Measurements from ENCODE around the gene C5orf46.

C5orf46 gene

GRCh38 chr5:147854894-147855773 lies 51.2 kb downstream of the C5orf46 start:
- Histone ChIP-seq H3K9ac (ENCODE audit: low read length) (no peak overlapping the region), H3K27ac (ENCODE audit: low read depth, low read length) (no peak overlapping the region), H3K18ac (ENCODE audit: low read length) (no peak overlapping the region), H2BK15ac (replicated peaks; ENCODE audit: low read depth) (no peak overlapping the region), H3K4me1 (ENCODE audit: control insufficient read depth, low read depth, low read length) (no peaks in the 10 kb centered on the region), H3K79me2 (ENCODE audit: control insufficient read depth, insufficient read depth, low read length) (no peaks in the 10 kb centered on the region), H4K5ac (ENCODE audit: low read length) (no peak overlapping the region), H3K4me3 (ENCODE audit: low read length) (no peak overlapping the region), H3K79me1 (ENCODE audit: low read length) (no peaks in the 10 kb centered on the region), H2BK120ac (ENCODE audit: low read depth, low read length) (no peak overlapping the region), H3K36me3 (ENCODE audit: control insufficient read depth, insufficient read depth, low read length) (no peaks in the 10 kb centered on the region), H2AK5ac (ENCODE audit: low read length) (no peak overlapping the region), H3K27me3 (ENCODE audit: insufficient read depth, low read length, poor library complexity) (no peaks in the 10 kb centered on the region), H3K23ac (ENCODE audit: low read length) (no peak overlapping the region), H3K56ac (ENCODE audit: low read length) (no peak overlapping the region), H4K8ac (ENCODE audit: low read depth, low read length) (no peak overlapping the region), H3K4me2 (ENCODE audit: low read length) (no peak overlapping the region), H2BK5ac (ENCODE audit: low read length) (no peak overlapping the region), H3K4ac (ENCODE audit: low read depth, low read length) (no peak overlapping the region)
- WGBS (ENCODE audit: extremely low coverage, insufficient coverage, low lambda C conversion rate) = 100% methylated on average over 3 of the region's 11 CpGs
- DNase-seq = no peak

GRCh38 chr5:147854331-147854730 lies 52.0 kb downstream of the C5orf46 start:
- Histone ChIP-seq H3K36me3 (ENCODE audit: control insufficient read depth, insufficient read depth, low read length) (no peaks in the 10 kb centered on the region), H3K79me1 (ENCODE audit: low read length) (no peaks in the 10 kb centered on the region), H3K27me3 (ENCODE audit: insufficient read depth, low read length, poor library complexity) (no peaks in the 10 kb centered on the region), H2BK5ac (ENCODE audit: low read length) (no peak overlapping the region), H3K27ac (ENCODE audit: low read depth, low read length) (no peak overlapping the region), H3K23ac (ENCODE audit: low read length) (no peak overlapping the region), H3K18ac (ENCODE audit: low read length) (peak overlapping the region; percentile 47), H3K79me2 (ENCODE audit: control insufficient read depth, insufficient read depth, low read length) (no peaks in the 10 kb centered on the region), H2AK5ac (ENCODE audit: low read length) (no peak overlapping the region), H4K5ac (ENCODE audit: low read length) (no peak overlapping the region), H2BK15ac (replicated peaks; ENCODE audit: low read depth) (no peak overlapping the region), H3K4me3 (ENCODE audit: low read length) (no peak overlapping the region), H4K8ac (ENCODE audit: low read depth, low read length) (no peak overlapping the region), H3K4me1 (ENCODE audit: control insufficient read depth, low read depth, low read length) (no peaks in the 10 kb centered on the region), H2BK120ac (ENCODE audit: low read depth, low read length) (no peak overlapping the region), H3K56ac (ENCODE audit: low read length) (no peak overlapping the region), H3K4ac (ENCODE audit: low read depth, low read length) (no peak overlapping the region), H3K4me2 (ENCODE audit: low read length) (no peak overlapping the region), H3K9ac (ENCODE audit: low read length) (no peak overlapping the region)
- no peak for DNase-seq
- WGBS (ENCODE audit: extremely low coverage, insufficient coverage, low lambda C conversion rate) = no CpG with 5 or more reads among the region's 3 CpGs

GRCh38 chr5:147853372-147853987 lies 52.9 kb downstream of the C5orf46 start:
- Histone ChIP-seq H3K4me1 (ENCODE audit: control insufficient read depth, low read depth, low read length) (no peaks in the 10 kb centered on the region), H3K4me2 (ENCODE audit: low read length) (no peak overlapping the region), H3K79me1 (ENCODE audit: low read length) (no peaks in the 10 kb centered on the region), H4K5ac (ENCODE audit: low read length) (no peak overlapping the region), H3K18ac (ENCODE audit: low read length) (no peak overlapping the region), H3K56ac (ENCODE audit: low read length) (no peak overlapping the region), H3K36me3 (ENCODE audit: control insufficient read depth, insufficient read depth, low read length) (no peaks in the 10 kb centered on the region), H2BK15ac (replicated peaks; ENCODE audit: low read depth) (no peak overlapping the region), H3K4me3 (ENCODE audit: low read length) (no peak overlapping the region), H3K23ac (ENCODE audit: low read length) (no peak overlapping the region), H3K27ac (ENCODE audit: low read depth, low read length) (no peak overlapping the region), H3K27me3 (ENCODE audit: insufficient read depth, low read length, poor library complexity) (no peaks in the 10 kb centered on the region), H4K8ac (ENCODE audit: low read depth, low read length) (no peak overlapping the region), H2BK5ac (ENCODE audit: low read length) (no peak overlapping the region), H3K79me2 (ENCODE audit: control insufficient read depth, insufficient read depth, low read length) (no peaks in the 10 kb centered on the region), H2AK5ac (ENCODE audit: low read length) (no peak overlapping the region), H3K4ac (ENCODE audit: low read depth, low read length) (no peak overlapping the region), H2BK120ac (ENCODE audit: low read depth, low read length) (no peak overlapping the region), H3K9ac (ENCODE audit: low read length) (no peak overlapping the region)
- no peak for DNase-seq
- no CpG with 5 or more reads among the region's 3 CpGs for WGBS (ENCODE audit: extremely low coverage, insufficient coverage, low lambda C conversion rate)

GRCh38 chr5:147852365-147852764 lies 54.0 kb downstream of the C5orf46 start:
- no peak for DNase-seq
- Histone ChIP-seq H4K8ac (ENCODE audit: low read depth, low read length) (no peak overlapping the region), H3K79me1 (ENCODE audit: low read length) (no peaks in the 10 kb centered on the region), H3K9ac (ENCODE audit: low read length) (no peak overlapping the region), H2BK15ac (replicated peaks; ENCODE audit: low read depth) (no peak overlapping the region), H2BK120ac (ENCODE audit: low read depth, low read length) (no peak overlapping the region), H2AK5ac (ENCODE audit: low read length) (no peak overlapping the region), H3K4me1 (ENCODE audit: control insufficient read depth, low read depth, low read length) (no peaks in the 10 kb centered on the region), H2BK5ac (ENCODE audit: low read length) (no peak overlapping the region), H3K27me3 (ENCODE audit: insufficient read depth, low read length, poor library complexity) (no peaks in the 10 kb centered on the region), H3K18ac (ENCODE audit: low read length) (no peak overlapping the region), H3K27ac (ENCODE audit: low read depth, low read length) (no peak overlapping the region), H3K56ac (ENCODE audit: low read length) (no peak overlapping the region), H3K4ac (ENCODE audit: low read depth, low read length) (no peak overlapping the region), H3K4me2 (ENCODE audit: low read length) (no peak overlapping the region), H3K79me2 (ENCODE audit: control insufficient read depth, insufficient read depth, low read length) (no peaks in the 10 kb centered on the region), H3K4me3 (ENCODE audit: low read length) (no peak overlapping the region), H3K36me3 (ENCODE audit: control insufficient read depth, insufficient read depth, low read length) (no peaks in the 10 kb centered on the region), H4K5ac (ENCODE audit: low read length) (no peak overlapping the region), H3K23ac (ENCODE audit: low read length) (no peak overlapping the region)
- WGBS (ENCODE audit: extremely low coverage, insufficient coverage, low lambda C conversion rate) = no CpG with 5 or more reads among the region's 3 CpGs

GRCh38 chr5:147851578-147851977 lies 54.8 kb downstream of the C5orf46 start:
- no peak overlapping the region for H3K23ac ChIP-seq (ENCODE audit: low read length)
- H3K4me1 ChIP-seq (ENCODE audit: control insufficient read depth, low read depth, low read length) = no peaks in the 10 kb centered on the region
- H3K56ac ChIP-seq (ENCODE audit: low read length) = no peak overlapping the region
- no peaks in the 10 kb centered on the region for H3K36me3 ChIP-seq (ENCODE audit: control insufficient read depth, insufficient read depth, low read length)
- no peak overlapping the region for H3K4me2 ChIP-seq (ENCODE audit: low read length)
- H3K79me2 ChIP-seq (ENCODE audit: control insufficient read depth, insufficient read depth, low read length) = no peaks in the 10 kb centered on the region
- H4K8ac ChIP-seq (ENCODE audit: low read depth, low read length) = no peak overlapping the region
- no peak overlapping the region for H4K5ac ChIP-seq (ENCODE audit: low read length)
- H2BK5ac ChIP-seq (ENCODE audit: low read length) = no peak overlapping the region
- no peak for DNase-seq
- H3K18ac ChIP-seq (ENCODE audit: low read length) = no peak overlapping the region
- H3K4ac ChIP-seq (ENCODE audit: low read depth, low read length) = no peak overlapping the region
- no peaks in the 10 kb centered on the region for H3K79me1 ChIP-seq (ENCODE audit: low read length)
- WGBS (ENCODE audit: extremely low coverage, insufficient coverage, low lambda C conversion rate) = no CpG with 5 or more reads among the region's 3 CpGs
- H3K27me3 ChIP-seq (ENCODE audit: insufficient read depth, low read length, poor library complexity) = no peaks in the 10 kb centered on the region
- no peak overlapping the region for H3K4me3 ChIP-seq (ENCODE audit: low read length)
- H3K27ac ChIP-seq (ENCODE audit: low read depth, low read length) = no peak overlapping the region
- H2AK5ac ChIP-seq (ENCODE audit: low read length) = no peak overlapping the region
- no peak overlapping the region for H2BK120ac ChIP-seq (ENCODE audit: low read depth, low read length)
- no peak overlapping the region for H3K9ac ChIP-seq (ENCODE audit: low read length)
- H2BK15ac ChIP-seq (replicated peaks; ENCODE audit: low read depth) = no peak overlapping the region
